ENCODE results near the gene LPA. TPM values are rescaled to one million over a fixed set of nuclear protein-coding genes. Genes with fewer than 3 reads are reported as not detected.
"Not testable (repeated sequence)": the region's sequence is repeated elsewhere in the genome, so short reads cannot be mapped to it uniquely, and the experiment has no call there.

The LPA gene
- total RNA-seq, 1 donor from 2014 or later: not detected

DNA sequence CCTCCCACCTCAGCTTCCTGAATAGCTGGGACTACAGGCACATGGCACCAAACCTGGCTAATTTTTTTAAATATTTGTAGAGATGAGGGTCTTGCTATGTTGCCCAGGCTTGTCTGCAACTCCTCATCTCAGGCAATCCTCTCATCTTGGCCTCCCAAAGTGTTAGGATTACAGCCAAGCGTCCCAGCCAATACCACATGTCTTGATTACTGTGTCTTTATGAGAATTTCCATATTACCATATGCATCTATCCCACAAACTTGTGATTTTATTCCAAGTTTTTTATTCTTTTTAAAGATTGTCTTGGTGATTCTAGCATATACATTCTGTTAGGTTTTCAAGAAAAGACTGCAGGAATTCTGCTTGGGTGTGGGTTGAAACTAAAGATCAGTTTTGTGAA is 82.7 kb downstream of the LPA start:
- TF ChIP-seq, protein P1, sequence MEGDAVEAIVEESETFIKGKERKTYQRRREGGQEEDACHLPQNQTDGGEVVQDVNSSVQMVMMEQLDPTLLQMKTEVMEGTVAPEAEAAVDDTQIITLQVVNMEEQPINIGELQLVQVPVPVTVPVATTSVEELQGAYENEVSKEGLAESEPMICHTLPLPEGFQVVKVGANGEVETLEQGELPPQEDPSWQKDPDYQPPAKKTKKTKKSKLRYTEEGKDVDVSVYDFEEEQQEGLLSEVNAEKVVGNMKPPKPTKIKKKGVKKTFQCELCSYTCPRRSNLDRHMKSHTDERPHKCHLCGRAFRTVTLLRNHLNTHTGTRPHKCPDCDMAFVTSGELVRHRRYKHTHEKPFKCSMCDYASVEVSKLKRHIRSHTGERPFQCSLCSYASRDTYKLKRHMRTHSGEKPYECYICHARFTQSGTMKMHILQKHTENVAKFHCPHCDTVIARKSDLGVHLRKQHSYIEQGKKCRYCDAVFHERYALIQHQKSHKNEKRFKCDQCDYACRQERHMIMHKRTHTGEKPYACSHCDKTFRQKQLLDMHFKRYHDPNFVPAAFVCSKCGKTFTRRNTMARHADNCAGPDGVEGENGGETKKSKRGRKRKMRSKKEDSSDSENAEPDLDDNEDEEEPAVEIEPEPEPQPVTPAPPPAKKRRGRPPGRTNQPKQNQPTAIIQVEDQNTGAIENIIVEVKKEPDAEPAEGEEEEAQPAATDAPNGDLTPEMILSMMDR (IDR thresholded peaks at IDR 0.05; ENCODE audit: unreplicated experiment): no peak
- H3K9me3 Mint-ChIP-seq (ENCODE audit: unreplicated experiment): no peaks in the 10 kb centered on the region
- H3K27me3 Mint-ChIP-seq (ENCODE audit: unreplicated experiment): no peaks in the 10 kb centered on the region
- no peak overlapping the region for H3K27ac Mint-ChIP-seq (ENCODE audit: unreplicated experiment)
- H3K4me3 Mint-ChIP-seq (ENCODE audit: unreplicated experiment): no peak overlapping the region
- no peaks in the 10 kb centered on the region for H3K4me1 Mint-ChIP-seq (ENCODE audit: unreplicated experiment)
- H3K36me3 Mint-ChIP-seq (ENCODE audit: low read depth, unreplicated experiment): no peaks in the 10 kb centered on the region
- no peak for DNase-seq (ENCODE audit: low spot score)

DNA sequence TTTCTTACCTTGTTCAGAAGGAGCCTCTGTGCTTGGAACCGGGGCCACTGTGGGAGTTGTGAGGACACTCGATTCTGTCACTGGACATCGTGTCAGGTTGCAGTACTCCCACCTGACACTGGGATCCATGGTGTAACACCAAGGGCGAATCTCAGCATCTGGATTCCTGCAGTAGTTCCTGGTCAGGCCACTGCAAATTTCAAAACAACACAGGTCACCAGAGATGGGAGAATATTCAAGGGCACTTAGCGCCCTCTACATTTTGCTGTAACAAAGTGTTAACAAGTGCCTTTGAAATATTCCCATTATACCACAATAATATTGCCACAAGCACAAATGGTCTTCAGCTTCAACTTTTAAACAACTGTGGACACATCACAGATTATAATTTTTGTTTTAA is 85.6 kb downstream of the LPA start:
- H3K27me3 Mint-ChIP-seq (ENCODE audit: unreplicated experiment); H3K27ac Mint-ChIP-seq (ENCODE audit: unreplicated experiment); H3K4me3 Mint-ChIP-seq (ENCODE audit: unreplicated experiment); H3K36me3 Mint-ChIP-seq (ENCODE audit: low read depth, unreplicated experiment); H3K4me1 Mint-ChIP-seq (ENCODE audit: unreplicated experiment); DNase-seq (ENCODE audit: low spot score): not testable (repeated sequence)
- H3K9me3 Mint-ChIP-seq (ENCODE audit: unreplicated experiment): peaks cover 10% of the 10 kb centered on the region

DNA sequence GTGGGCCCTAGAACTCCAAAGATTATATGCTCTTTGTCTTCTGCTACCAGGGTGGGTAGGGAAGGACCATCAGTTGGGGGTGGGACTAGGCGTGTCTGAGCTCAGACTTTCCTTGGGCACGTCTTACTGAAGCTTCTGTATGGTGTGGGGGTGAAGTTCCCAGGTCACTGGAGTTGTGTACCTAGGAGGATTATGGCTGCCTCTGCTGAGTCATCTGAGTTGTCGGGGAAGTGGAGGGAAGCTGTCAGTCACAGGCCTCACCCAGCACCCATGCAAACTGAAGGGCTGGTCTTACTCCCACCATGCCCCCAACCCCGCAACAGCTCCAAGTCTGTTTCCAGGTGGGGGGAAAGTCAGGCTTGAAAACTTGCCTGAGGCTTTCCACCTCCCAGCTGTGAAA is 90.1 kb downstream of the LPA start:
- Mint-ChIP-seq H3K4me3 (ENCODE audit: unreplicated experiment) (no peak overlapping the region), H3K9me3 (ENCODE audit: unreplicated experiment) (peaks cover 10% of the 10 kb centered on the region), H3K27ac (ENCODE audit: unreplicated experiment) (no peak overlapping the region), H3K27me3 (ENCODE audit: unreplicated experiment) (peaks cover 2% of the 10 kb centered on the region), H3K36me3 (ENCODE audit: low read depth, unreplicated experiment) (peaks cover 4% of the 10 kb centered on the region), H3K4me1 (ENCODE audit: unreplicated experiment) (peaks cover 5% of the 10 kb centered on the region)
- no peak for DNase-seq (ENCODE audit: low spot score)
- TF ChIP-seq, protein P1 (IDR thresholded peaks at IDR 0.05; ENCODE audit: unreplicated experiment): no peak

DNA sequence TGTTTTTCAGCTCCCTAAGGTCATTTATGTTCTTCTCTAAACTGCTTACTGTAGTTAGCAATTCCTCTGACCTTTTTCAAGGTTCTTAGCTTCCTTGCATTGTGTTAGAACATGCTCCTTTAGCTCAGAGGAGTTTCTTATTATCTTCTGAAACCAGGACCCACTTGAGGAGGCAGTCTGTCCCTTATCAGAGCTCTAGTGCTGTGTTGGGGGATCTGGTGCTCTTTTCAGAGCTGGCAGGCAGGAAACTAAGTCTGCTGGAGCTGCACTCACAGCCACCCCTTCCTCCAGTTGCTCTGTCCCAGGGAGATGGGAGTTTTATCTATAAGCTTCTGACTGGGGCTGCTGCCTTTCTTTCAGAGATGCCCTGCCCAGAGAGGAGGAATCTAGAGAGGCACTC is 92.9 kb downstream of the LPA start:
- not testable (repeated sequence) for DNase-seq (ENCODE audit: low spot score); H3K36me3 Mint-ChIP-seq (ENCODE audit: low read depth, unreplicated experiment); H3K4me1 Mint-ChIP-seq (ENCODE audit: unreplicated experiment); H3K4me3 Mint-ChIP-seq (ENCODE audit: unreplicated experiment); H3K27me3 Mint-ChIP-seq (ENCODE audit: unreplicated experiment); H3K27ac Mint-ChIP-seq (ENCODE audit: unreplicated experiment)
- peaks cover 10% of the 10 kb centered on the region for H3K9me3 Mint-ChIP-seq (ENCODE audit: unreplicated experiment)

DNA sequence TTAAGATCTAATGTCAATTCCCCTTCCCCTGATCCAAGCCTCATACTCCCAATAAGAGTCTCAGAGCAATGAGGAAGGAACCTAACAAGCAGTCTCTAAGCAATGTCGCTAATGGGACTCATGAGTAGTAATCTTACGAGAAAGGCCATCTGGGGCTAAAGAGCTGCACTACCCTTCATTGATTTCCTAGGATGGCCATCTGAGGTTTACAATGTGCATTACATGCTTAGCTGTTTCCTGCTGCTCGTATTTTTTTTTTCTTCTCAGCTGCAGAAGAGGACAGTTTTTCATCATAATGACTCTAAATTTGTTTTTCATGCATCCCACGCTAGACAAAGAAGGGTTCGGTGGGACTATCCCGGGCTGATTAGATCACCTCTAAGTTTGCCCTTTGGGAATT is 119.3 kb downstream of the LPA start:
- H3K9me3 Mint-ChIP-seq (ENCODE audit: unreplicated experiment): no peaks in the 10 kb centered on the region
- no peaks in the 10 kb centered on the region for H3K27me3 Mint-ChIP-seq (ENCODE audit: unreplicated experiment)
- peaks cover 4% of the 10 kb centered on the region for H3K4me1 Mint-ChIP-seq (ENCODE audit: unreplicated experiment)
- H3K36me3 Mint-ChIP-seq (ENCODE audit: low read depth, unreplicated experiment): no peaks in the 10 kb centered on the region
- no peak overlapping the region for H3K27ac Mint-ChIP-seq (ENCODE audit: unreplicated experiment)
- DNase-seq (ENCODE audit: low spot score): no peak
- TF ChIP-seq, protein P1 (IDR thresholded peaks at IDR 0.05; ENCODE audit: unreplicated experiment): no peak
- H3K4me3 Mint-ChIP-seq (ENCODE audit: unreplicated experiment): no peak overlapping the region

DNA sequence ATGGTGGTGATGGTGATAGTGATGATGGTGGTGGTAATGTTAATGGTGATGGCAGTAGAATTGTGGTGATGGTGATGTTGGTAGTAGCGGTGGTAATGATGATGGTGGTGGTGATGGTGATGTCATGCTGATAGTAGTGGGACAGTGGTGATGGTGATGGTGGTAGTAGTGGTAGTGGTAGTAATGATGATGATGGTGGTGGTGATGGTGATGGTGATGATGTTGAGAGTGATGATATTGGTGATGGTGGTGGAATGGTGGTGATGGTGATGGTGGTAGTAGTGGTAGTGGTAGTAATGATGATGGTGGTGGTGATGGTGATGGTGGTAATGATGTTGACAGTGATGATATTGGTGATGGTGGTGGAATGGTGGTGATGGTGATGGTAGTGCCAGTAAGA is 128.8 kb downstream of the LPA start:
- no peak for DNase-seq (ENCODE audit: low spot score)
- H3K27me3 Mint-ChIP-seq (ENCODE audit: unreplicated experiment): peaks cover 1% of the 10 kb centered on the region
- H3K4me1 Mint-ChIP-seq (ENCODE audit: unreplicated experiment): no peaks in the 10 kb centered on the region
- no peaks in the 10 kb centered on the region for H3K36me3 Mint-ChIP-seq (ENCODE audit: low read depth, unreplicated experiment)
- TF ChIP-seq, protein P1 (IDR thresholded peaks at IDR 0.05; ENCODE audit: unreplicated experiment): no peak
- H3K27ac Mint-ChIP-seq (ENCODE audit: unreplicated experiment): no peak overlapping the region
- no peaks in the 10 kb centered on the region for H3K9me3 Mint-ChIP-seq (ENCODE audit: unreplicated experiment)
- no peak overlapping the region for H3K4me3 Mint-ChIP-seq (ENCODE audit: unreplicated experiment)
